CD14-positive monocyte (primary cell): ENCODE data around the gene SSBP4. TPM values are rescaled to one million over a fixed set of nuclear protein-coding genes. Genes with fewer than 3 reads are reported as not detected.
A peak's percentile ranks its signal among the peaks of the same experiment; 100 is the strongest.

ENCODE experiments used
- DNase-seq, 3 donors: peaks; one replicate each; pipeline ENCODE4 v3.0.0-alpha.2; 2011 to 2022
- H2AFZ ChIP-seq: 2 replicates; pipeline ENCODE4 v1.6.0; 2012; ENCODE audit warnings: mild to moderate bottlenecking, low read depth, low read length, inconsistent platforms; ENCODE audit not compliant: insufficient read depth, poor library complexity, severe bottlenecking
- H3K27ac ChIP-seq, 2 donors: 1 replicate in 1 of 2; 2 replicates in 1 of 2; pipeline ENCODE4 v1.5.1; 2012 to 2013; ENCODE audit warnings: low read length in 2 of 2, control low read depth in 1 of 2, inconsistent platforms in 1 of 2, low read depth in 1 of 2, mild to moderate bottlenecking in 1 of 2
- H3K27me3 ChIP-seq, 2 donors: one replicate each; pipeline versions ENCODE4 v1.6.0 to v1.6.1; 2011 to 2013; ENCODE audit warnings: low read length in 2 of 2; ENCODE audit not compliant: control insufficient read depth in 2 of 2, insufficient read depth in 2 of 2
- H3K36me3 ChIP-seq, 2 donors: replicated peaks in 1 of 2; 1 replicate in 1 of 2; 2 replicates in 1 of 2; pipeline versions ENCODE4 v1.5.1 to v1.6.1; 2012 to 2013; ENCODE audit warnings: low read length in 2 of 2, control low read depth in 1 of 2, inconsistent platforms in 1 of 2, mild to moderate bottlenecking in 1 of 2; ENCODE audit not compliant: insufficient read depth in 2 of 2, control insufficient read depth in 1 of 2
- H3K4me1 ChIP-seq, 2 donors: 1 replicate in 1 of 2; 2 replicates in 1 of 2; pipeline versions ENCODE4 v1.5.1 to v1.6.1; 2012 to 2013; ENCODE audit warnings: low read length in 2 of 2, control low read depth in 1 of 2, inconsistent platforms in 1 of 2, mild to moderate bottlenecking in 1 of 2, moderate library complexity in 1 of 2; ENCODE audit not compliant: insufficient read depth in 2 of 2, control insufficient read depth in 1 of 2
- H3K4me2 ChIP-seq: replicated peaks from 2 replicates; pipeline ENCODE3; 2012; ENCODE audit warnings: low read length, moderate library complexity, mild to moderate bottlenecking; ENCODE audit not compliant: poor library complexity, severe bottlenecking; ENCODE audit errors: extremely low read depth
- H3K4me3 ChIP-seq, 3 experiments: fragments of 200-600 bp in 1 of 3; sonication (generic) in 1 of 3; replicated peaks in 1 of 3; 1 replicate in 2 of 3; 2 replicates in 1 of 3; pipeline ENCODE4 v1.5.1; 2011 to 2013; ENCODE audit warnings: low read length in 3 of 3, mild to moderate bottlenecking in 3 of 3, control low read depth in 2 of 3, low read depth in 2 of 3, inconsistent platforms in 1 of 3, moderate library complexity in 1 of 3
- H3K79me2 ChIP-seq: 2 replicates; pipeline ENCODE4 v1.6.0; 2012; ENCODE audit warnings: mild to moderate bottlenecking, control low read depth, inconsistent platforms, low read length, moderate library complexity; ENCODE audit not compliant: insufficient read depth
- H3K9ac ChIP-seq: 2 replicates; pipeline ENCODE4 v1.6.0; 2017; ENCODE audit warnings: low read length, mild to moderate bottlenecking; ENCODE audit not compliant: insufficient read depth, poor library complexity, severe bottlenecking
- H3K9me3 ChIP-seq, 2 donors: replicated peaks in 1 of 2; 1 replicate in 1 of 2; 2 replicates in 1 of 2; pipeline versions ENCODE4 v1.5.1 to v1.6.1; 2012 to 2013; ENCODE audit warnings: low read length in 2 of 2, control low read depth in 1 of 2; ENCODE audit not compliant: control insufficient read depth in 1 of 2, insufficient read depth in 1 of 2
- H4K20me1 ChIP-seq: 2 replicates; pipeline ENCODE4 v1.6.0; 2012; ENCODE audit warnings: mild to moderate bottlenecking, low read length, control low read depth, moderate library complexity; ENCODE audit not compliant: insufficient read depth
- H3K27ac Mint-ChIP-seq, 7 donors: one replicate each; pipeline ENCODE4 v1.8.0; 2020; ENCODE audit warnings: mild to moderate bottlenecking in 7 of 7, mixed read lengths in 7 of 7, moderate library complexity in 6 of 7, inconsistent platforms in 2 of 7
- H3K27me3 Mint-ChIP-seq, 3 donors: one replicate each; pipeline ENCODE4 v1.8.0; 2021 to 2022; ENCODE audit warnings: low read depth in 3 of 3, mild to moderate bottlenecking in 3 of 3, mixed read lengths in 3 of 3, moderate library complexity in 3 of 3, inconsistent platforms in 1 of 3
- H3K36me3 Mint-ChIP-seq, 2 donors: one replicate each; pipeline ENCODE4 v1.8.0; 2020; ENCODE audit warnings: mixed read lengths in 2 of 2, inconsistent platforms in 1 of 2, mild to moderate bottlenecking in 1 of 2
- H3K4me1 Mint-ChIP-seq: one replicate; pipeline ENCODE4 v1.8.0; 2020; ENCODE audit warnings: mild to moderate bottlenecking, mixed read lengths
- H3K4me3 Mint-ChIP-seq, 2 donors: one replicate each; pipeline ENCODE4 v1.8.0; 2020; ENCODE audit warnings: mild to moderate bottlenecking in 2 of 2, mixed read lengths in 2 of 2, moderate library complexity in 1 of 2
- H3K9me3 Mint-ChIP-seq, 7 donors: one replicate each; pipeline ENCODE4 v1.8.0; 2020 to 2022; ENCODE audit warnings: mixed read lengths in 7 of 7, mild to moderate bottlenecking in 6 of 7, moderate library complexity in 6 of 7, inconsistent platforms in 2 of 7
- WGBS: methylation state at CpG from one replicate; pipeline ENCODE4 v1.1.5; 2013; ENCODE audit warnings: missing lambda C conversion rate; ENCODE audit not compliant: insufficient coverage; 5-methylcytosine and 5-hydroxymethylcytosine counted together
- intact Hi-C, 2 donors: fragments of 100-400 bp; cut with micrococcal nuclease; formaldehyde crosslinking; loops; one replicate each; pipeline versions ENCODE4 v1.15.0 to v1.15.1; 2023
- polyA plus RNA-seq, 3 donors: library from polyadenylated mRNA; depleted of rRNA in 1 of 3; unstranded in 2 of 3; stranded (reverse) in 1 of 3; fragments of 300-500 nt in 2 of 3; fragments of >200 nt in 1 of 3; fragmentation: Illumina TruSeq in 2 of 3; gene quantifications; 1 replicate in 2 of 3; 2 replicates in 1 of 3; pipeline ENCODE4 v1.2.3, GENCODE V29; 2012 to 2021
- TF ChIP-seq, protein P1 (sequence below): fragments of 200-600 bp; IDR thresholded peaks from one replicate; pipeline ENCODE4 v1.8.0; 2022; ENCODE audit warnings: antibody characterized with exemption, mild to moderate bottlenecking

SSBP4 gene
- polyA plus RNA-seq, 3 donors = 38.5 to 74.5 (median 48.3) TPM

DNA sequence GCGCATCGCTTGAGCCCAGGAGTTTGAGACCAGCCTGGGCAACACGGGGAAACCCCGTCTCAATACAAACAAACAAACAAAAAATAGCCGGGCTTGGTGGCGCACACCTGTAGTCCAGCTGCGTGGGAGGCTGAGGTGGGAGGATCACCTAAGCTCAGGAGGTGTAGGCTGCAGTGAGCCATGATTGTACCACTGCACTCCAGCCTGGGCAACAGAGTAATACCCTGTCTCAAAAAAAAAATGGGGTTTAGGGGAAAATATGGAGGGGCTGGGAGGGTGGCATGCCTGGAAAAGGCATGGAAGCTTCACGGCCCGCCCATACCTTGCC is 20.7 kb downstream of the SSBP4 start:
- no peak overlapping the region for H2AFZ ChIP-seq
- peaks cover 89% of the 10 kb centered on the region for H4K20me1 ChIP-seq
- H3K27ac ChIP-seq = no peak overlapping the region
- peaks cover 22 to 23% of the 10 kb centered on the region in 2 donors for H3K36me3 ChIP-seq
- no peaks in the 10 kb centered on the region for H3K9me3 ChIP-seq
- no peak overlapping the region for H3K4me2 ChIP-seq
- peaks cover 0 to 32% of the 10 kb centered on the region in 2 donors for H3K27me3 ChIP-seq
- H3K4me1 Mint-ChIP-seq = peaks cover 31% of the 10 kb centered on the region
- no peak overlapping the region for H3K27ac Mint-ChIP-seq
- H3K9ac ChIP-seq = no peak overlapping the region
- peaks cover 19 to 51% (median 36%) of the 10 kb centered on the region in 3 donors for H3K27me3 Mint-ChIP-seq
- intact Hi-C loops = no loop called here
- WGBS = 92% methylated on average over 4 of the region's 9 CpGs
- no peak overlapping the region for H3K4me3 ChIP-seq
- H3K4me3 Mint-ChIP-seq = no peak overlapping the region
- no peaks in the 10 kb centered on the region for H3K79me2 ChIP-seq
- no peak for DNase-seq
- H3K9me3 Mint-ChIP-seq = peaks cover 0 to 8% (median 0%) of the 10 kb centered on the region in 7 donors
- H3K4me1 ChIP-seq = peaks cover 19 to 27% of the 10 kb centered on the region in 2 donors
- H3K36me3 Mint-ChIP-seq = peaks cover 24 to 30% of the 10 kb centered on the region in 2 donors
- TF ChIP-seq, protein P1, sequence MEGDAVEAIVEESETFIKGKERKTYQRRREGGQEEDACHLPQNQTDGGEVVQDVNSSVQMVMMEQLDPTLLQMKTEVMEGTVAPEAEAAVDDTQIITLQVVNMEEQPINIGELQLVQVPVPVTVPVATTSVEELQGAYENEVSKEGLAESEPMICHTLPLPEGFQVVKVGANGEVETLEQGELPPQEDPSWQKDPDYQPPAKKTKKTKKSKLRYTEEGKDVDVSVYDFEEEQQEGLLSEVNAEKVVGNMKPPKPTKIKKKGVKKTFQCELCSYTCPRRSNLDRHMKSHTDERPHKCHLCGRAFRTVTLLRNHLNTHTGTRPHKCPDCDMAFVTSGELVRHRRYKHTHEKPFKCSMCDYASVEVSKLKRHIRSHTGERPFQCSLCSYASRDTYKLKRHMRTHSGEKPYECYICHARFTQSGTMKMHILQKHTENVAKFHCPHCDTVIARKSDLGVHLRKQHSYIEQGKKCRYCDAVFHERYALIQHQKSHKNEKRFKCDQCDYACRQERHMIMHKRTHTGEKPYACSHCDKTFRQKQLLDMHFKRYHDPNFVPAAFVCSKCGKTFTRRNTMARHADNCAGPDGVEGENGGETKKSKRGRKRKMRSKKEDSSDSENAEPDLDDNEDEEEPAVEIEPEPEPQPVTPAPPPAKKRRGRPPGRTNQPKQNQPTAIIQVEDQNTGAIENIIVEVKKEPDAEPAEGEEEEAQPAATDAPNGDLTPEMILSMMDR = no peak

DNA sequence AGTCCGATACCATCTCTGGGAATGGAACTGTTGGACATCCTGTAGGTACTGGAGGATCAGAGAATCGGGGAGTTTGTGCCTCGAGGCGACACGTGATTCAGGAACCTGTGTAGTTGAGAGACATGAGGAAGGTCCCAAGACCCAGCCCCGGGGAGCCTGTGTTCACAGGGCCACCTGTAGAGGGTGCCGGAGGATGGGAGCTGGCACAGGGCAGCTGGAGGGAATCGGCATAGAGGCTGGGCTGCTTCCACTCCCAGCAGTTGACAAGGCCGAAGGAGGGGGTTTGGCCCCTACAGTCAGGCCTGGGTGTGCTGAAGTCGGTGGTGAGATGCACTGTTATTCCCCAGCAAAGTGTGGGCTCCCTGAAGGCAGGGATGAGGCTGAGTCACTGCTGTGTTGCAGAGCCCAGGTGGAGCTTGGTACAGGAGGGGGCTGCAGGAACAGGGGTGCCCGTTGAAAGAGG is 21.2 kb downstream of the SSBP4 start:
- peaks cover 19 to 47% (median 36%) of the 10 kb centered on the region in 3 donors for H3K27me3 Mint-ChIP-seq
- Histone ChIP-seq H3K9ac (no peak overlapping the region), H3K4me1 (peaks cover 19 to 27% of the 10 kb centered on the region in 2 donors), H3K27ac (no peak overlapping the region), H3K79me2 (no peaks in the 10 kb centered on the region), H3K4me2 (no peak overlapping the region), H3K9me3 (no peaks in the 10 kb centered on the region), H4K20me1 (peaks cover 88% of the 10 kb centered on the region), H3K36me3 (peaks cover 28% of the 10 kb centered on the region in 2 donors), H3K27me3 (peaks cover 0 to 32% of the 10 kb centered on the region in 2 donors), H3K4me3 (no peak overlapping the region), H2AFZ (no peak overlapping the region)
- peak overlapping the region in 2 of 7 donors; percentile 4 to 13 for H3K27ac Mint-ChIP-seq
- H3K4me1 Mint-ChIP-seq = peaks cover 31% of the 10 kb centered on the region
- intact Hi-C loops = no loop called here
- peak in 2 of 3 donors; percentile 41 to 47 for DNase-seq
- 44% methylated on average over 11 of the region's 11 CpGs for WGBS
- TF ChIP-seq, protein P1 = peak; percentile 40
- H3K36me3 Mint-ChIP-seq = peaks cover 27 to 35% of the 10 kb centered on the region in 2 donors
- H3K9me3 Mint-ChIP-seq = peaks cover 0 to 8% (median 0%) of the 10 kb centered on the region in 7 donors
- H3K4me3 Mint-ChIP-seq = no peak overlapping the region
